Stimulated activated CD4-positive, alpha-beta T cell treated with anti-CD3 and anti-CD28 coated beads, Interleukin-2, amount 100 ng/mL, for 4 hours (primary cell): ENCODE measurements around the gene TRMT1.

Source experiments
- DNase-seq: peaks from one replicate; pipeline ENCODE4 v3.0.0-alpha.2; 2020; ENCODE audit warnings: low read depth

The TRMT1 gene

DNA sequence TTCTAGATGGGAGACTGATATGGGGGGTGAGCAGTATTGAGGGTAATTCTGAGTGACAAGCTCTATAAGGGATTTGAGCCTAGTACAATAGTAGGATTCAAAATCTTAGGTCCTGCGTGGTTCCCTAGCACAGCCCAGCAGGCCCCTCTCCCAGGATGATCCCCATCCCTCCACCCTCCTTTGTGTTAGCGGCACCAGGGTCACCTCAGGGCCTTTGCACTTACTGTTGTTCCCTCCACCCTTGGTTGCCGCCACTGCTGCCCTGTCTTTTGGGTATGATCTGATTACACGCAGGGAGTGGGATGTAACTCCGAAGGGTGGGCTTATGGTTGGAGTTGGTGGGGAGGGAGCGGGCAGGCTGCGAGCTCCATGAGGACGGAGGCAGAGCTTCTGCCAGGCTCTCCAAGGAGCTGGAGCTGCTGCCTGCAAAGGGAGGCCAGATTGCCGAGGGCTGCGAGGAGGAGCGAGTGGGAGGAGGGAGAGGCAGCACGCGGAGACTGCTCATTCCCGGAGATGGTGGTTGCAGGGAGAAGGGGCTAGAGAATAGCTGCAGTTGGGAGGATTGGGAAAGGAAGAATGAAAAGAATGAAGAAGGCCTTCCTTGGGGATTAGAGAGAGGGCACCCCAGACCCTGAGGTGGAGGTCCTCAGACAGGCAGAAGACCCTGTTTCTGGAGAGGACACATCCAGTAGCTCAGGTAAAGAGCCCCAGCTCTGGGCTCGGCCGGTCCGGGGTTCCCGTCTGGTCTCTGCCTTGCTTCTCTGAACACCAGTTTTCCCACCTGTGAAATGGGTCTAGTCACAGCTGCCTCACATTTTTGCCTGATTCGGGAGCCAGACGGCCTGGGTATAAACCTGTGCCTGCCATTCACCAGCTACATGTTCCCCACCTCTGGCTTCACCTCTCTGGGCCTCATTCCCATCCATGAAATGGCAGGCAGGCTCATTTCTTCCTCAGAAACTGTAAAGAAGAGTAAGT lies 6.7 kb upstream of the TRMT1 start:
- DNase-seq, result no peak

DNA sequence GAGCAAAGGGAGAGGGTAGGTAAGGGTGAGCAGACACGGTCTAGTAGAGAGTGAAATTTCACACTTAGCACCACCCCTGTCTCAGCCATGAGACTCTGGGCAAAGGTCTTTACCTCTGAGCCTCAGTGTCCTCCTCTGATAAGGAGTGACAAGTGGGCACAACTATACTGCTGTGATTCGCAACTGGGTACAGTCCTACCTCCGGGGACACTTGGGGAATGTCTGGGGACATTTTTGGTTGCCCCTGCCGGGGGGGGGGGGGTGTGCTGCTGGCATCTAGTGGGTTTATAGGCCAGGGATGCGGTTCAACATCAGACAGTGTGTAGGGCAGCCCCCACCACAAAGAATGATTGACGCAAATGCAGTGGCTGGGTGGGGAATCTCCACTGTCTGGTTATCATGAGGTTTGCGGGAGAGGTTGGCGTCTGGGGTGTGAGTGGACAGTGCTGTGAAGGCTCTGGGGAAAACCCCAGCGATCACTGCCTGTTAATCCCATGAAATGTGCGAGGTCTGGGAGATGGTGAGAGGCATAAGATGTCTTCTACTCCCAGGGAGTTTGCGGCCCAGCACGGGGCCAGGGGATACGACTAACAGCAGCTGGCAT lies 5.8 kb upstream of the TRMT1 start:
- no peak for DNase-seq

DNA sequence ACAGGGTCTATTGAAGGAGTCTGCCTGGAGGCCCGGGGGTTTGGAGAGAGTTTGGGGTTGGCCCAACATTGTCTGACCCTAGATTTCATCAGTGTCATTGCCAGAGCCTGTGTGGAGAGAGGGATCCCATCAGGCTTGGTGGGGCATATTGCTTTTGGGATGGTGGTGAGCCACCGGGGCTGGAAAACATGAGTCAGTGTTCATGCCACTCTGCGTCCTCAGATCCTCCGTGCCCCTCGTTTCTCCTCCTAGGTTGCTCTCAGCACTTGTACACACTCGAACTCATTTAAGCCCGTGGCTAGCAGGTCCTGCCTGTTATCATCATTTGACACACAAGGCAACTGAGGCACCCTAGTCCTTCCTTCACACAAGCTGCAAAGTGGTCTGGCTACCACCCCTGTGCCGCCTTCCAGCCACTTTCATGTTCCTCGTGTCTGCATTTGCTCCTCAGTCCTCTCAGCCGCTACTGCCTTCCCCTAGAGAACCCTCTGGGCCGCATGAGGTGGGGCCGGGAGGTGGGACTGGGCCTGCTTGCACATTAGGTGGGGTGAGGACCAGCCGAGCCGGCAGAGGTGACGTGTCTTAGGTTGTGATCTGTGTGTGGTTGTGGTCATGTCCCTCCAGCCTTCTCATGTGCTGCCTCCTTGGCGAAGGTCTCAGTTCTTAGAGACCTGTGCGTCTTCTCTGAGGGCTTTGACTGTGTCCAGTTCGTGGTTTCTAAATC lies 5.2 kb upstream of the TRMT1 start:
- no peak for DNase-seq

DNA sequence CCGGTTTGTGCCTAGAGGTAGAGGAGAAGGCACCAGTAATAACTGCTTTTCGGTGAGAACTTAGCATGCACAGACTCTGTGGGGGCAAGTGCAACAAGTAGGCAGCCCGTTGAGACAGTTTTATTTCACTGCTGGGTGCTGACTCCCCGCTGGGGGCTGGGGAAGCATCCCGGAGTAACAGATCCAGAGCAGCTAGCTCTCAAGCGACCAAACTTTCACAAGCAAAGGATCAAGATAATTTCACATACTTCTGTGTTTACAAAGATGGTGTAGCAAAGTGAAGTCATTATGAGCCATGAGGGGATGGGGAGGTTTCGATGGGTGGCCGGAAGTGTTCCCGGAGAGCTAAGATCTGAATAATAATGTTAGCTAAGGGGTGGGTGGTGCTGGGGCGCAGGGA lies 4.3 kb upstream of the TRMT1 start:
- DNase-seq, result no peak

DNA sequence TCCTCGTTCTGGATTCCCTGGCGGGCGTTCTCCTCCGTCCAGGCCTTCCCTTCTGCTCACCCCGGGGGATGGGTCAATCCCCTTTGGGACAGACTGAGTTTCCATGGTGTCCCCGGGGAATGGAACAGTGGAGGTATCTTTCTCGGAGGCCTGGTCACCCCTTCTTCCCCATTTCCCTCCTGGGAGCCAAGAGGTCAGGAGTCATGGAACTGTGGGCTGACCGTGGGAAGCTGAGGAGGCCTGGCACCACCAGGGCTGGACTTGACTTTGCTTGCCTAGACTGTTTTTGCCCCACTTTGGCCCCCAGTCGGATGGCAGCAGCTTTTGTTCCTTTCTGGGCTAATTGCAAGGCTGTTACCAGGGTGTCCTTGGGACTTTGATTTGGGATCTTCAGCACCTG lies 3.5 kb upstream of the TRMT1 start:
- no peak for DNase-seq

DNA sequence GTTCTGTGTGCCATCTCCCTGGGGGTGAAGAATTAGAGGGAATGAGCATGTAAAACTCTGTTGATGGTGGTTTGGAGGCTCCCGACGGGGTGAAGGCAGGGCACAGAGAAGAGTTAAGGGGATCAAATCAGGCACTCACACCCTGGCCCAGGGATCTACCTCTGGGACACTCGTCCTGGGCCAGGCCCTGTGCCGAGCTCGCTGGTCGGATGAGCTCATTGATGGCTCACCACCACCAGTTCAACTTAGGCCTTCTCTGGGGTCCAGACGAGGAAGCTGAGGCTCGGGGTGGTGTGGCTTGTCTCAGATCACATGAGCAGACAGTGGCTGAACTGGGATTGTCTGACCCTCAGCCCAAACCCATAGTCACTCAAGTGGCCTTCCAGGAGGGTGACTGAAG lies 3.1 kb upstream of the TRMT1 start:
- DNase-seq, result no peak

DNA sequence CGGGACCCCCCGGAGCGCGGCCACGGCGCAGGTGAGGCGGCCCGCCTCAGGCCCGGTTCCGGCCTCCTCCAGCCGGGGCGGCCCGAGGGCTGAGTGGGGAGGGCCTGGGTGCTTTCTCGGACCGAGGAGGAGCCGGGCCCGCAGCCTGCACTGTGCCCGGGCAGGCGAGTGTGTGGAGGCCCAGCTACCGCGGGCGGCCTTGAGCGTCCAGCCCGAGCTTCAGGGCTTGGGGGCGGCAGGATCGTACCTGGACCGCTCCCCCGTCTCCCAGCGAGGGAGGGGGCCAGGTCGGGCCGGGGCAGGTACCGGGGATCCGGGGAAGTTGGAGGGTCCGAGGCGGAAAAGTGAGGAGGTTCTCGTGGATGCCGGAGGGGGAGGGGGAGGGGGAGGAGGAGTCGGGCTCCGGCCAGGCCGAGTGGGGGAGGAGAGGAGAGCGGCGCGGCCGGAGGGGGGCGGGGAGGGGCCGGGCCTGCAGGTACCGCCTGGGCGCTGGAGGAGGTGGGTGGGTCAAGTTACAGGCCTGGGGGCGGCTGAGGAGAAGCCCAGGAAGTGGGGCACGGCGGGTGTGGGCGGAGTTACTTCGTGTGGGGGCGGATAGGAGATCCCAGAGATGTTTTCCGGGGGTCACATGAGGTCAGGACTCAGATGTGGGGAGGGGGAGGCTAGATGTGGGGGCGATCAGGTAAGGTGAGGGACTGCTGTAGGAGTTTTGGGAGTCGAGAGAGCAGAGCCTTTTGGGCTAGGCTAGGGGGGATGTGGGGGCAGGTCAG lies 2.1 kb upstream of the TRMT1 start:
- no peak for DNase-seq

DNA sequence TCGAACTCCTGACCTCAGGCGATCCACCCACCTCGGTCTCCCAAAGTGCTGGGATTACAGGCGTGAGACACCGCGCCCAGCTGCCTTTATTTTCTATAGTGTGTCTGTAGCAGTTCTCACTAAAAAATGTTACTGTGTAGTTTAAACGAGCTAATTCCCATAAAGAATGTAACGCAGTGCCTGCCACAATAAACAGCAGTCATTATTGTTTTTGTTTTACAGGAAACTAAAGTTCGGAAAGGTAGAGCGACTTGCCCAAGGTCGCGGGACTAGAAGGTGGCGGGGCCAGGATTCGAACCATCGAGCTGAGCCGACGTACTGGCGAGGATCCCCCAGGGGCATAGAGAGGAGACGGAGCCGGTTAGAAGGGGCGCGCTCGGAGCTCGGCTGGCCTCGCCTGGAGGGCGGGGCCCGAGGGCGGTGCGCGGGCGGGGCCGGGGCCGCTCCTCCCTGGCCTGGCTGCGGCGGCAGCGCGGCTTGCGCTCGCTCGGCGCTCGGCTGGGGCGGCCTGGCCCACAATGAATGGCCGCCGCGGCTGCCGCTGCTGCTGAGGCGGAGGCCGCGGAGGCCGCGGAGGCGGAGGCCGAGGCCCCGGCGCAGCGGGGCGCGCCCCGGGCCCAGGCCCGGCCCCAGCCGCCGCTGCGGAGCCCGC lies 1.4 kb upstream of the TRMT1 start, which contains the start of gene NACC1:
NACC1 (plus strand) TSS at position 493 of the 652 bp plus-strand sequence. CDS start 16,944 bp downstream, outside the sequence.
- DNase-seq, result peak; percentile 86

DNA sequence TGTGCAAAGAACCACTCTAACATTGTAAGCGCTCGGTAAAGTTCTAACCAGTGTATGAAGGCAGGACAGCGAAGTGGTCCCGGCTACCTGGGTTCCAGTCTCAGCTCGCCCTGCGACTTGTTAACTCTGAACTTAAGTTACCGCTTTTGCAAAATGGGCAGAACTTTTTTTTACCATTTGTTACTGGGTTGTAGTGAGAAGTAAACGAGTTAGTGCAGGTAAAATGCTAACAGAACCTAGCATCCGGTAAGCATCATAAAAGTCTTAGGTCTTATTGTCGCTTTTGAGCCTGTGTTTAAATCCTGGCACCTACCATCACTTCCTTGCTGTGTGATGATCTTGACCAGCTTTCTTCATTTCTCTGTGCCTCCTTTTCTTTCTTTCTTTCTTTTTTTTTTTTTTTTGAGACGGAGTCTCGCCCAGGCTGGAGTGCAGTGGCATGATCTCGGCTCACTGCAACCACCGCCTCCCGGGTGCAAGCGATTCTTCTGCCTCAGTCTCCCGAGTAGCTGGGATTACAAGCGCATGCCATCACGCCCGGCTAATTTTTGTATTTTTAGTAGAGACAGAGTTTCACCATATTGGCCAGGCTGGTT lies 734 bp upstream of the TRMT1 start:
- no peak for DNase-seq

DNA sequence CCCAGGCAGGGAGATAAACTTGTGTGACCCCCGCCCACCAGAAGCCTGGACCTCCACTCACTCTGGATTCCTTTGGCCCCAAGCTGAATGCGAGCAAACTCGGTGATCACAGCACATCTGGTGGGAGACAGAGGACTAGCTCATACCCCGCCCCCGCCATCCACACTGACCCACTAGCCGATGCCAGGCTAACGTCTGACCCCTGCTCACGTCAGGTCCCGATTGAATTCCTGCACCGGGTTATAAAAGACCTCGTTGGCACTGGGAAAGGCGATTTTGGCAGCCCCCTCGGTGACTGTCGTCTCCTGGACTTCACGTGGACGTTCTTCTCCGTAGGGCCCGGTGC lies 631 bp downstream of the TRMT1 start:
- DNase-seq, result no peak

DNA sequence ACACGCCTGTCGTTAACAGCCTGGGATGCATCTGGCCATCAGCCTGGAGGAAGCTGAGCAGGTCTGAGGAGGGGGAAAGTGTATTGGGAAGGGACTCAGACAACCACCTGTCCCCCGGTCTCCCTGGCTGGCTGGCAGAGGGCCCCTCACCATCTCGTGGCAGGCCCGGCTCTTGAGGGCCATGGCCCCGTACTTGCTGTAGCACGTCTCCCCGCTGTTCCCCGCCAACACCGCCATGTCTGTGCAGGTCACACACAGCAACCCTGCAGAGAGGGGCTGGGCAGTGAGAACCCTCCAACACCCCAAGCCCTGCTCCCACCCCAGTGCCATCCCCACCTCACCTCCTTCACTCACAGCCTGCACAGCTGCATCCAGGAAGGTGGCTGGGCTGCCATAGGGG lies 4.0 kb downstream of the TRMT1 start:
- DNase-seq, result no peak

DNA sequence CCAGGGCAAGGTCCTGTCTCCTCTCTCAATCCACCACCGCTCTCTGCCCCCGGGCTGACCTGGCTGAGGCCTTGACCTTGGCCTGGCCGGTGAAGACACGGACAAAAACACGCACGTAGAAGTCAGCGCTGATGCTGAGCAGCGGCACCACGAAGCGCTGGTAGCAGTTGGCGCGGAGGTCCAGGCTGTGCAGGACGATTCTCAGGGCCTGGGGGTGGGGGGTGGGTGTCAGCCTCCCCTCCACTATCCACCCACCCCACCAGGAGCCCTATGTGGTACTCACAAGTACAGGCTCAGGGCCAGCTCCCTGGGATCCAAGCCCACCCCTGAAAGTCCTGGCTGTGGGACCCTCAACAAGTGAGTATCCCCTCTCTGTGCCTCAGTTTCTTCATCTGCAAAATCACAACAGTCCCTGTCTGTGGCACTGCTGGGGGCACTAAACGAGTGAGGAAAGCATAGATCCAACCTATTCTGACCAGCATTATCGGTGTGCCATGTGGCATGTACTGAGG lies 6.4 kb downstream of the TRMT1 start:
- DNase-seq, result no peak

DNA sequence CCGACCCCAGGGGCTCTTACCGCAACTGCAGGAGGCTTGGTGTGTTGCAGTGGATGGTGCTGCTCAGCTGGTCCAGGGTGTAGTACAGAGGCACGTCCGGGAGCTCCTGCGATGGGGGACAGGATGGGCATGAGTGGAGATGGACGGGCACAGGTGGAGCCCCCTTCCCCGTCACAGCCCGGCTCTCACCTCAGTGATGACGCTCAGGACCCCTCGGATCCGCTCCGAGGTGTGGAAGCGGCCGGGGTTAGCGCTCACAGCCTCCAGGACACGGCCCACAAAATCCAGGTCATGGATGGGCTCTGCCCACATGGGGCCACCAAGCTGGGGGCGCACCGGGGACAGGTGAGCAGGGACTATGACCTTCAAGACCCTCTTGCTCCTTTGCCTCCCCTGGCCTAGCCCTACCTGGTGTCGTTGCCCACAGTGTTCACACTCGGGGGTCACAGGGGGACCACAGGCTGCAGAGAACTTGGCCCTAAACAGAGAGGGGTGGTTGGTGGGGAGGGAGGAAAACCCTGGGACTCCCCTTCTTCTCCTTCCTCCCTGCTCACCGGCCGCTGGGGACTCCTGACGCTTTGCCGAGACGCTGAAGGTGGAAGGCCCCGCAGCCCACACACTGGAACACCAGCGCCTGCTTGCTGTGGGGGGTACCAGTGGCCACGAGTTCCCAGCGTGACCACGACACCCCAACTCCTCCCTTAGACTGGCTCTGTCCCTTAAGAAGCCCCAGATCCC lies 7.0 kb downstream of the TRMT1 start:
- no peak for DNase-seq

DNA sequence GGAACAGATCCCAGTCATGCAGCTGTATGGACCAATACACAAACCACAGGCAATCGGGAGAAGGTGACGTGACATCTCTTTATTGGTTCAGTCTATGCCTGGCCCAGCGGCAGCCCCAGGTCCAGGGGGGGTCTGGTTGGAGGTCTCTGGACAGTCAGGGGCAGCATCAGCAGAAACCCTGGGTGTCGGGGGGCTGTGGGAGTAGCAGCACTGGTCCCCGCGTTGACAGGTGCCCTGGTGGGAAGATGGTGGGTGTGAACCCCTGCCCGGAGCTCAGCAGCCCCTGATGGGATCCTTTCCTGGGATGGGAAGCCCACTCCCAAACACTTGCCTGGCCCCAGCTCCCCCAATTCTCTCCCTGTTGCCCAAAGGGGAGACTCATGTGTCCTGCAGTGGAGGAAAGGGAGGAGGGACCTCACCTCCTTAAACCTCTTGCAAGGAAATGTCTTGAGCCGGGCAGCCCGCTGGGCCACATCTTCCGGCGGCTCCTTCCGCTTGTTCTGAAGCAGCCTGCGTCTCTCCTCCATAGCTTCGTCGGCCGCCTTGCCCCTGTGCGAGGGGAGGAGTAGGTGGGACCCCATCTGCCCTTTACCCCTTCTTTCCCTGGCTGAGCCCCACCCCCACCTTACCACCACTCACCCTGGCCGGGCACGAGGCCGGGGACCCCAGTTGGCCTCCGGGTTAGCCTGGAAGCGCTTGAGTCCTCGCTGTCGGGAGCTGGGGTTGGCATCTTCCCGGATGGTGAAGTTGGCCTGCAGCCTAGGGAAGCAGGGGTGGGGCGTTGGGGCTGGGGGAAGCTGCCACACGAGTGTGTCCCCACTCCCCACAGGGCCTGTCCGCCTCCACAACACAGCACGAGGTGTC lies 11.5 kb downstream of the TRMT1 start:
- DNase-seq, result no peak

DNA sequence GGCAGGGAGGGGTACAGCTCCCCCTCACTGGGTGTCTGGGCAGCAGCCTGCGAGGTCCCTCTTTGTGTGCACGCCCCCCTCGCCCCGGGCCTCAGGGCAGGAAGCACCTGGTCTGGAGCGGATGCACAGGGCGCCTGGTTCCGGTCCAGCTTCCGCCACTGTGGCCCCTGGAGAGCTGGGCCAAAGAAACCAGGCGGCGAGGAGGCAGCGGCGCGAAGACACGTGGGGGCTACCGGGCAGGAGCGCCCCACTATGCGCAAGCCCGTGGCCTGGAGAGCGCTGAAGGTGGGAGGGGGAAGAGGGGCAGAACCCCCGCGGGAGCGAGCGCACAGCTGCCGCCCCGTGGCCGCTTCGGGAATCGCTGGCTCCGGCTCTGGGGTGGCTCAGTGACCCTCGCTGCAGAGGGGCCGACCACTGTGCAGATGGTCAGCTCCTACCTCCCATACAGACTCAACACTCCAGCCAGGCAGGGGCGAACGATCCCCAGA lies 12.1 kb downstream of the TRMT1 start:
- peak; percentile 46 for DNase-seq

DNA sequence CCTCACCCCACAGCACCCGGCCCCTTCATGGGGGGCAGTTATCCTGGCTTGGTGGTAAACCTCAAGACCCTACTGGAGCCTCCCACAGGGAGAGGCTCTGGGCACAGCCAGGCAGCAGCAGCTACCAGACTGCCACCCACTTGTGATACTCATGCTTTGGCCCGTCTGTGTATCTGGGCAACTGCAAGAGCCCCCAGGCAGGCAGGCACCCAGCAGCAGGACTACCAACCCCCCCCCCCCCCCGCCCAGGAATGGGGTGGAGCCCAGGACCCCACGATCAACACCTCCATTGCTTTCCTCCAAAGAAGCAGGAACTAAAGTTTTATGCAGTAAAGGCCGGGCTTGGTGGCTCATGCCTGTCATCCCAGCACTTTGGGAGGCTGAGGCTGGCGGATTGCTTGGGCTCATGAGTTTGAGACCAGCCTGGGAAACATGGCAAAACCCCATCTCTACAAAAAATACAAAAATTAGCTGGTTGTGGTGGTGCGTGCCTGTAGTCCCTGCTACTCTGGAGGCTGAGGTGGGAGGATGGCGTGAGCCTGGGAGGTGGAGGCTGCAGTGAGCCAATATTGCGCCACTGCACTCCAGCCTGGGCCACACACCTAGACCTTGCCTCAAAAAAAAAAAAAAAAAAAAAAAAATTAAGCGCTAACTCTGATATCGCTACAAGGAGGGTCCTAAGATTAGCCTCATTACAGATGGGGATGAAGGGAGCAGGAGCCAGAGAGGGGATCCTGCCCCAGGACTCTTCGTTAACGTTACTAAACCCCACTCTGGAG lies 12.8 kb downstream of the TRMT1 start:
- no peak for DNase-seq

DNA sequence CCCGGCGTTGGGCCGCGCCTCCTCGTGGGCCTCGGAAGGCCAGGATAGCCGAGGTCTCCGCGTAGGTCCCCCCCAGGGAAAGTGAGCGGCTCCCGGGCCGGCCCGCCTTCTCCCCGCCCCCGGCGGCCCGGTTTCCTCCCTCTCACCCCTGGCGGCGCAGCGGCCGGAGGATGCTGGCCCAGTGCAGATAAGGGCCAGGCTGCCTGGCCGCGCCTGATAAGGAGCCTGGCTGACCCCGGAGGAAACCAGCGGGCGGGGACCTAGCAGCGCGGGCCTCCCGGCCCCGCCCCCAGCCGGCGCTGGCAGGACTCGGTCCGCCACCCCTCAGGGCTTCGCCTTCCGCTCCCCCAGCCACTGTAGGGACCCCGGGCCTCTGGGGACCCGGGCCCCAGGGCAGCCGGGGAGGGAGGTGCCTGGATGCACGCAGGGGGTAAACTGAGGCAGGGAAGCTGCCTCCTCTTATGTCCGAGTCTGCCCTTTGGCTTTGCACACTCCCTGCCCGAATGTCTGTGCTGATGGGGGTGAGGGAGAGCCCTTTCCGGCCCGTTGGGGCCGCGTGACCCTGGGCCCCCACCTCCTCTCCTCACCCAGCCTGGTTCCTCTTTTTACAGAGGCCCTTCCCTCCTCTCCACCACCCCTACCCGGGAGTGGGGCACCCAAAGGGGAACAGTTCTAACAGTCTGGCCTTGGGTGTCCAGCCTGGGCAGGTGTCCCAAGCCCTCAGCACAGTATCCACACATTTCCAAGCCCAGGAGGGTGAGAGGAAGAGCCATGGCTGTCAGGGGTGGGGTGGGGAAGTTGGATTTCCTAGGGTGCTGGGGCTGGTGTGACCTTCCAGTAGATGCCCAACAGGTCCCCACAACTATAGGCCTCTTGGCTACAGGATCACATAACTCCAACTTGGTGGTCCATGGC lies 13.6 kb downstream of the TRMT1 start, which contains the start of gene LYL1:
LYL1 (minus strand) TSS at position 193 of the 915 bp plus-strand sequence. CDS start 1,687 bp downstream, outside the sequence.
- no peak for DNase-seq
